NOMO-1 treated with DMSO at 0.1 percent for 48 hours (cell line): ENCODE results near the gene TUBA4B.

Source experiments
- DNase-seq: peaks from one replicate; lab custom pipeline; 2025; ENCODE audit not compliant: unreplicated experiment; lab: John Stamatoyannopoulos, UW

TUBA4B gene

DNA sequence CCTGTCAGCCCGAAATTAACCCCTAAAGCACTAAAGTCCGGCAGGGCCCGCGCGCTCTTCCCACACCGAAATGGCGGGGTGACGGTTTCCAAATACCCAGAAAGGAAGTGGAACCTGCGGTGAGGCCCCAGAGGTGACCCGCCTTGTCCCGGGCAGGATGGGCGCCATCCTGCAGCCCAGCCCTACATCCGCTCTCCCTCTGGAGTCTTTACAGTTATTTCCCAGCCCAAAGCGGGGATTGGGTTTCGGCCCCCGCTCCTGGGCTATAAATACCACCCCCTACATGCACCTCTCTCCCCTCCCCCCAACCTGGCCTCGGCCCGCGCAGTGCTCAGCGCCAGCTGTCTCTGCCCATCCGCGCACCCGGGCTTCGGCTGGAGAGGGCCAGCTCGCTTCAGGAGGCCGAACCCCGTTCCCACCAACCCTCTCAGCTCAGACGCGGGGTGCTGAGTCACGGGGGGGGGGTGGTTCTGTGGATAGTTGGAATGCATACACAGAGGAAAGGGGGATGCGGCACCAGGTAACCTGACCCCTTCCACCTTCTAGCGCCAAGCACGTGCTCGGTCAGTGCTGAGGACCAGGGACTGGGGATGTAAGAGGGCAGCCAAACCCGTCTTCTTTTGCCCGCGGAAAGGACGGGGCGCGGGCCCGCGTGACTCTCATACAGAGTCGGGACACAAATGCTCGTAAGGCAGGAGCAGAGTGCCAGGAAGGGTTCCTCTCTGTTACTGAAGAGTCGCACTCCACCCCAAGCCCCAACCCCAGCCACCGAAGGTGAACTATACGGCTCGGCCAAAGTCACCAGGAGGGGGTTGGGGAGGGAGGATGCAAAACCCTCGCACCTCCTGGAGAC, at the start of gene TUBA4B:
Gene TUBA4B, plus strand, starts transcription at position 344 of the 853 bp plus-strand sequence. Its CDS starts 165 bp downstream, at position 509.
- DNase-seq = peak; percentile 55

DNA sequence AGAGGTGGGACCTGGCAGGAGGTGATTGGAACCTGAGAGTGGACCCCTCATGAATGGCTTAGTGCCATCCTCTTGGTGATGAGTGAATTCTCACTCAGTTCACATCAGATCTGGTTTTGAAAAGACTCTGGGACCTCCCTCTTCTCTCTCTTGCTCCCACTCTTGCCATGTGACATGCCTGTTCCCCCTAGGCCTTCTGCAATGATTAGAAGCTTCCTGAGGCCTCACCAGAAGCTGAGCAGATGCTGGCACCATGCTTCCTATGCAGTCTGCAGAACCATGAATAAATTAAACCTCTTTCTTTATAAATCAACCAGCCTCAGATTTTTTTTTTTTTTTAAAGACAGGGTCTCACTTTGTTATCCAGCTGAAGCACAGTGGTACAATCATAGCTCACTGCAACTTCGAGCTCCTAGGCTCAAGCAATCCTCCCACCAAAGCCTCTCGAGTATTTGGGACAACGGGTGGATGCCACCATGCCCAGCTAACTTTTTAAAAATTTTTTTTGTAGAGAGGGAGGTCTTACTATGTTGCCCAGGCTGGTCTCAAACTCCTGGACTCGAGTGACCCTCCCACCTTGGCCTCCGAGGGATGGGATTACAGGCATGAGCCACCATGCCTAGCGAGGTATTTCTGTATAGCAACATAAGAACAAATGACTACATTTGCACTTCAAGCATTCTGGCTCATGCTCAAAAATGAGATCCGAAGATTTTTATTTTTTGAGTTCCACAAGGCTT, 48.4 kb upstream of the TUBA4B start:
- no peak for DNase-seq

DNA sequence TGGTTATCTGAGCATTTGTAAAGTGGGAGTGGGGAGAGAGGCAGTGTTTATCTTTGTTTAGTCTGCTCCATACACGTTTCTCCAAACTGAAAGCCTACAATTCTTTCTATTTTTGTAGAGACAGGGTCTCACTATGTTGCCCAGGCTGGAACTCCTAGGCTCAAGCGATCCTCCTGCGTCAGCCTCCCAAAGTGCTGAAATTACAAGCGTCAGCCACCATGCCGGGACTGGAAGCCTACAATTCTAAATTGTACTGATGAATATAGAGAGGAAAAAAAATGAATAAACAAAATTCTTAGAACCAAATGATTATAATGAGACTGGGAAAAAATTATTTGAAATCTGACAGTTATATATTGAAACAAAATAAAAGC, 47.9 kb upstream of the TUBA4B start:
- DNase-seq = no peak

DNA sequence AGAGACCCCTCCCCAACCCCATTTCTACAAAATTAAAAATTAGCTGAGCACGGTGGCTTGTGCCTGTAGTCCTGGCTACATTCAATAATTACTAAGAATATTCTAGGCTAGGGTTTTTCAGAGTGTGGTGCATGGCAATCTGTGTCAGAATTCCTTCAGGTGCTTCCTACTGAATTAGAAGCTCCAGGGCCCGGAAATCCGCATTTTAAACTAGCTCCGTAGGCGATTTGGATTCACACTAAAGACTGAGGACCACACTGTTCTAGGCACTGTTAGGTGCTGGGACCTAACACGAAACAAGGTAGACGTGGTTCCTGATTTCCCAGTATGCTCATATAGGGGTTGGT, 47.1 kb upstream of the TUBA4B start:
- DNase-seq = no peak

DNA sequence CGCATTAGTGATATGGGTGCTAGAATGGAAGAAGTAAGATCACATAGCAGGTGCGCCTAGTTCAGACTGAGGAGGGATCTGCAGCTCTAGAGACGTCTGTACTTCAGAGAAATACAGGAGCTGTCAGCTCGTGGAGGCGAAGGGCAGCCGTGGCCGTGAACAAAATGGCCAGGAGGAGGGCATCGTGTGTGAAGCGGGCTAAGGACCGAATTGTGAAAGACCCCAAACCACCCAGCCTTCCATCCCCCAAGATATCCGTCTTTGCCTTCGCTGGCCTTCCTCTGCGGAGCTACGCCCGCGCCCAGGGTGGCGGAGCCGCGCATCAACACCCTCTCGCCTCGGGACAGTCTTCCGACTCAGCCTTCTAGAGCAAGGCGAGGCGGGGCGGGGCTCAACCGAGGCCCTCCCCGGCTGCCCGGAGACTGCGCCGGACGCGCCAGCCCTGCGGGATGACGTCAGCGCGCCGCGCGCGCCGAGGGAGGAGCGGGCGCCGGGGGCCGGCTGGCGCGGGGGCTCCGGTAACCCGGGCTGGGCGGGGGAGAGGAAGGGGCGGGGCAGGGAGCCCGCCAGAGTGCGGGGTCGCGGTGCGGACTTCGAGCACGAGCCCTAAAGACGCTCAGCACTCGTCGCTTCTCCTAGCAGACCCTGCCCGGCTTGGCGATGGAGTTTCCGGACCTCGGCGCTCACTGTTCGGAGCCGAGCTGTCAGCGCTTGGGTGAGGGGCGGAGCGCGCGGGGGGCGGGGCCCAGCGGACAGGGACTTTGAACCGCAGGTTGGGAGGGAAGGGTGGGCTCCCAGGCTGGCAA, 46.5 kb upstream of the TUBA4B start, which contains the start of gene ZFAND2B:
Gene ZFAND2B, plus strand, starts transcription at position 455 of the 806 bp plus-strand sequence. Its CDS starts 206 bp downstream, at position 661.
- DNase-seq = peak; percentile 94

DNA sequence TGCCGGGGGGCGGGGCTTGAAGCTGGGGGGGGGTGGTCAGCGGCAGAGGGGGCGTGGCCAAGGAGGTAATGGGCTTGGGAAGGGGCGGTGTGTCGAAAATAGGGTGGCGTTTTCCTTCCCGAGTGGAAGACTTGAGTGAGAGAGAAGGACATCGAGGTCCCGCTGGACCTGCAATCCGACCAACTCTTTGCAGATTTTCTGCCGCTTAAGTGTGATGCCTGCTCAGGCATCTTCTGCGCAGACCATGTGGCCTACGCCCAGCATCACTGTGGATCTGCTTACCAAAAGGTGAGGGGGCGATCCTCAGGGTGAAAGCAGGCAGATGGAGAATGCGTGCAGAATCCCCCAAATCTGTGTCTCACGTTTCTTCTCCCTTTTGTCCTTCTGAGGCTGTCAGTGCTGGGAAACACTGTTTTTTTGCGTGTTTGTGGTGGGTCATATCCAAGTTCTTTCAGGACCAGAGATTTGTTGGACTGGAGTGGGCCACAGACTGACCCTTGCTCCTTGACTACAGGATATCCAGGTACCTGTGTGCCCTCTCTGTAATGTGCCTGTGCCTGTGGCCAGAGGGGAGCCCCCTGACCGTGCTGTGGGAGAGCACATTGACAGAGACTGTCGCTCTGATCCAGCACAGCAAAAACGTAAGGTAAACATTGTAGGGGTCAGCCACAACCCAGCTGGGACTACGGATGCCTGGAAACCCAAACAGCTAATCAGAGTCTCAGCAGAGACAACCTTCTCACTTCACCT, 45.7 kb upstream of the TUBA4B start:
- no peak for DNase-seq

DNA sequence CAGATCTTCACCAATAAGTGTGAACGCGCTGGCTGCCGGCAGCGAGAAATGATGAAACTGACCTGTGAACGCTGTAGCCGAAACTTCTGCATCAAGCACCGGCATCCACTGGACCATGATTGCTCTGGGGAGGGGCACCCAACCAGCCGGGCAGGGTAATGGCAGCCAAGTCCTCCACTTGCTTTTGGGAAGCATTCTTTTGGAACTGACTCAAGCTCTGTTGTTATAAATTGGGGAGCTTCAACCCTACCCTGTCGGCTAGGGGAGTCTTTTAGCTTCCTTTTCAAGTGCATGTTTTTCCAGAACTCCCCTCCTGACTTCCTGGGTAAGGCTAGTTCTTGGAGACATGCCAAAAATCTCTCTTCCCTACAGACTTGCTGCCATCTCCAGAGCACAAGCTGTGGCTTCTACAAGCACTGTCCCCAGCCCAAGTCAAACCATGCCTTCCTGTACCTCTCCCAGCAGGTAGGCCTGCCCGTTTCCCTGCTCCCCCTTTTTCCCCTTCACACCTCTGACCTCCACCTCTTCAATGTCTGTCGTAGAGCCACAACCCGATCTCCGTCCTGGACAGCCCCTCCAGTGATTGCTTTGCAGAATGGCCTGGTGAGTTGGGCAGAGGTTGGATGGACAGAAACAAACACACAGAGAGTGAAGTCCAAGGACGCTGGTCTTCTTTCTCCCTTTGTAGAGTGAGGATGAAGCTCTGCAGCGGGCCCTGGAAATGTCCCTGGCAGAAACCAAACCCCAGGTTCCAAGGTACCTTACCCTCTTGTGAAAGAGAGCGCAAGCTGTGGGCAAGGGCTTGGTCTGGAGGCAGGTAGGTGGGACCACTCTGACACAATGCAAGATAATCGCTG, 44.9 kb upstream of the TUBA4B start:
- DNase-seq = no peak

DNA sequence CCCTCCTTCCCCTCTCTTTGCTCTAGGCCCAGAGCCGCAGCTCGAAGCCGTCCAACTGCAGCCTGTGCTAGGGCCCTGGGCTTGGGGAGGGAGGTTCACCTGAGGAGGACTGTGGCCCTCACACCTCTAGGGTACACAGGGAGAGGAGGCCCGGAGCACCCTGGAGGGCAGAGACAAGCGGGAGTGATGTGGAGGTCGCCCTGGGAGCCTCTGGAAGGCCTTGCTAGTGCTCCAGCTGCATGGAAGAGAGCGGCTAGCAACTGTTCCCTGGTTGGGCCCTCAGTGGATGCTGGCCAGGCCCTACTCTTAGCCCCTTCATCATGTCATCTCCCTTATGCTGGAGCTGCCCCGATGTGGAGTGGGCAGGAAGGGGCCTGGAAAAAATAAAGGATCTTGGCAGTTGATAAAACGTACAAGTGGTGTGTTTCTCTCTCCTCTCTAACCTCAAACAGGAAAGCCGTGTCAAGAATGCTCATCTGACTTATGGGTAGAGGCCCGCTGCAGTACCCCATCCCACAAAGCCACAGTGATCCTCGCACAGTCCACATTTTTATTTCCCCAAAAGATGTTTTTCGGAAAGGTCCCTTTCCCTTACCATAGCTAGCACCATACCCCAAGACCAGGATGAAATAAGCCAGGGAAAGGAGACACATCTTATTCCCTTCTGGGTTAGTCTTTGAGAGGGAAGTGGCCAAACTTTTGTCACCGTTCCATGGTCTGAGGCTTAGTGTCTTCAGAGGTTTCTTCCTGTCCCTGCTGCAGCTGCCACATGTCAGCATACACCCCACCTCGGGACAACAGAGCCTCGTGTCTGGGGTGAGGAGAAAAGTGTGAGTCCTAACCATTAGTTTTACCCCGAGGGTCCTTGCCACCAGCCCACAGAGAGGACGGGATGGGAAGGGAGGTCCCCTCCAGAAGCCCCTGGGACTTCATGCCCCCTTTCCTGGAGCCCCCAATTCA, 43.5 kb upstream of the TUBA4B start:
- DNase-seq = no peak

DNA sequence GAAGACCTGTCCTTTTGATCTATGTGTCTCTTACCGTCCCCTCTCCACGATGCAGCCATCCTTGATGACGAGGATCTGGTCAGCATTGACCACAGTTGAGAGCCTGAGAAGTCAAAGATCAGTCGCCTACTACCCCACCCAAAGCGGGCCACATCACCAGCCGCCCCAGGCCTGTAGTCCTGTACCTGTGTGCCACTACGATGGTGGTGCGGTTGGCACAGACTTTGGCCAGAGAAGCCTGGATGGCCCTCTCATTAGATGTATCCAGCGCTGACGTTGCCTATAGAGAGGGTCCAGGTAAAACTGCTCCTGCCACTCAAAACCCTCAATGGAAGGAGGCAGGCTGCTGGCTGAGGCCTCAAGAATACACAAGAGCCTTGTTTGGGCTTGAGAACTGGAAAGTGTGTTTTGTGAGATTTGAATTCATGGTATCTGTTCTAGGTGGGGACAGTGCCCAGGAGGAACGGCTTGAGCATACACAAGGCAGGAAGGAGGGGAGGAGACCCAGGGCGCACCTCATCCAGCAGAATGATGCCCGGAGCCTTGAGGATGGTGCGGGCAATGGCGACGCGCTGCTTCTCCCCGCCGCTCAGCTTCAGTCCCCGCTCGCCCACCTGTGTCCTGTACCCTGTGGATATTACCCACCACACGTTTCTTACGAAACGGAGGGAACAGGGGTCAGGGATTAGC, 42.7 kb upstream of the TUBA4B start:
- DNase-seq = no peak

DNA sequence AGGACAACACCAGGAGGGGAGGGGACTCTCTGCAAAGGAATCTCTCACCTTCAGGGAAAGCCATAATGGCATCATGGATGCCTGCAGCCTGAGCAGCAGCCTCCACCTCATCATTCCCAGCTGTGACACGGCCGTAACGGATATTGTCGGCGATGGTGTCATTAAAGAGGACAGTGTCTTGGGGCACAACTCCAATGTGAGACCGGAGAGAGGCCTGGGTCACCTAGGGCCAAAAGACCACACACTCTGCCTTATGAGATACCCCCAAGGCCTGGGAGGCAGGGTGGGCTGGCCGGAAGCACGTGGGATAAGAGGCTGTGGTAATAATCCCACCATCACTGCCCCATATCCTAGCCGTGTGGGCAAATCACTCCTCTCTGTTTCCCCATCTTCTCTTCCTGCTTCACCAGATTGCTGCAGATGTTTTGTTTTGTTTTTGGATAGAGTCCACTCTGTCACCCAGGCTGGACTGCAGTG, 42.1 kb upstream of the TUBA4B start:
- DNase-seq = no peak

DNA sequence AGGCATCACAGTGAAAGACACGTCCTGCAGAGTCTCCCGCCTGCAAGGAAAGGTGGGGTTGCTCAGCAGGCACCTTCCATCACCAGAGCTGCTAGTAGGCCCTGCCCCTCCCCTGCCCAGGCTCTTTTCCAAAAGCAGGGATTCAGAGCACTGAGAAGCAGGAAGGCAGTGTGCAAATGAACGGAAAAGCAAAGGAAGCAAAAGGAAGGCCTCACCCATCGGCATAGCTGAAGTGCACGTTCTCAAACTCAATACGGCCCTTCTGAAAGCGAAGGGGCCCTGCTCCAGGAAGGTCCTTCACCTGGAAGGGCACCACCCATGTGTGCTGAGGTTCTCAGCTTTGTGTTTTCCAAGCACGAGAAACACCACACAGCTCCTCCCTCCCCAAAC, 40.0 kb upstream of the TUBA4B start:
- no peak for DNase-seq

DNA sequence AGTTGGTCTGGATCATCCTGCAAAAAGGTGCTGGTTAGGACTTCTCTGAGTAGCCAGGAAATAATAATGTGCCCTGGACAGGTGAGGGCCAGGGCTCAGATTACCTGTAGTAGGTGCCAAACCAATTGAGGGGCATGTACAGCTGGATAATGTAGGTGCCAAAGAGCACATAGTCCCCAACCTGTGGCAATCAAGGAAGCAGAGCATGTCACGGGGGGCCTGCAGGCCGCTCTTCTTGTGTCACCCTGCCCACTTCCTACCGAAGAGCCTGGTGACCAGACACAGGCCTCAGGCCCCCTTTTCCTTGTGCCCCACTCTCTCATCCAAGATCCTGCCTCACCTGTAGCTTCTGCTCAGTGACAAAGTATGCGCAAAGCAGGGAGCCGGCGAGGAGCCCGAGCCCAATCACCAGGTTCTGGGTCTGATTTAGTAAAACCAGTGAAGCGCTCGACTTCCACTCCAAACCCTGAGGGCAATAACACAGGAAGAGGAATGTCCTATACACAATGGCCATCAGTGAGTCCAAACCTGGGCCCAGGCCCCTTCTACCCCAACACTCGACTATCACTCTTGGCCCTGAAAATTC, 39.5 kb upstream of the TUBA4B start:
- no peak for DNase-seq

DNA sequence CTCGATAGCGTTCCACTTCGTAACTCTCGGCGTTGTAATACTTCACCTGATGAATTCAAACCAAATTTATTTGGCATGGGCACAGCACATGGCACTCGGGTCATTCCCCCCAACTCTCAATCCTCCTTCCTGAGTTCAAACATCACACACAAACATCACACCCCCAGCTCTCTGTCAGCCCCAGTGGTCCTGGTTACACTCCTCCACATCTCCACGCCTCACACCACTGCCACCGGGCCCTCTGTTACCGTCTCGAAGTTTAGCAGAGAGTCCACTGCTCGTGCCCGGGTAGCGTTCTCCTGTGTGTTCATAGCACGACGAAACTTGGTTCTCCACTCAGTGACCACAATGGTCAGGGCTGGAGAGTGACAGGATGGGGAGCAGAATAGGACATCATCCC, 38.9 kb upstream of the TUBA4B start:
- no peak for DNase-seq

DNA sequence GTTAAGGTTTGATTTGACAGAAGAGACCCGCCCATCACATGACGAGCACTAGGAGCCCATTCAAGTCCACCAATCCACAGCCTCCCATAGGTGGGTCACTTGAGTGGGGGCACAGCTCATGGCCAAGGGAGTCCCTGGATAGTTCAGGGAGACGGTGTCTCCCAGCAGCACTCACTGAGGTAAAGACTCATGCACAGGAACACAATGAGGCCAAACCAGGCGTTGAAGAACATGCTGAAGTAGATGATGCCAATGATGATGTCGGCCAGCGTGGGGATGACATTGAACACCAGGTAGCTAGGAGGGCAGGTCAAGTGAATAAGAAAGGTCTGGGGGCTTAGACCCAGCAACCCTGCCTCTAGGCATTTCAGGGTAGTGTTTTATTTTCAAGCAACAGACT, 38.3 kb upstream of the TUBA4B start:
- DNase-seq = no peak

DNA sequence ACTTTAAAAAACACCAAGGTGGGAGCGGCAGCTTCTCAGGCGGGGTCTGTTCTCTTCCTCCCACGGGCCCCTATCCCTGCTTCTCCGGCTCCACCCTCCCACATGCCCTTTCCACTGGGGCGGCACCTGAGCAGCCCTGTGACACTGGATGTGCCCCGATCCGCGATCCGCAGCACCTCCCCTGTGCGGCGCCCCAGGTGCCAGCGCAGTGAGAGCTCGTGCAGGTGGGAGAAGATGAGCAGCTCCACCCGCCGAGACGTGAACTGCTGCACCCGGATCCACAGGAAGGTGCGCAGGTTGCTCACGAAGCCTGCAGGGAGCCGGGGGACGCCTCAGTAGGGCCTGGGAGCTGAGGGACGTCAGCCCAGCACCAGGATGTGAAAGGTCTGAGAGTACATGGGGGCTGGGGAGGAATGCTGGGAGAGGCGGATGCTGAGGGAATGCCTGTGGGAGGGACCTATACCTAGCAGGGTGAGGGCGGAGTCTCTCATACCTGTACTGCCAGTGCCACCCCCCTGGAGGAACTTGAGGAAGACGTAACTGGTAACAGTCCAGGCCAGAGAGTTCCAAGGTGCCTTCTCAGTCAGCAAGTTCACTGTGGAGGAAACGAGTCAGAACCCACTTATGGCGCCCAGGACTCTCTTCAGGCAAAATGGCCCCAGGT, 37.0 kb upstream of the TUBA4B start:
- no peak for DNase-seq

DNA sequence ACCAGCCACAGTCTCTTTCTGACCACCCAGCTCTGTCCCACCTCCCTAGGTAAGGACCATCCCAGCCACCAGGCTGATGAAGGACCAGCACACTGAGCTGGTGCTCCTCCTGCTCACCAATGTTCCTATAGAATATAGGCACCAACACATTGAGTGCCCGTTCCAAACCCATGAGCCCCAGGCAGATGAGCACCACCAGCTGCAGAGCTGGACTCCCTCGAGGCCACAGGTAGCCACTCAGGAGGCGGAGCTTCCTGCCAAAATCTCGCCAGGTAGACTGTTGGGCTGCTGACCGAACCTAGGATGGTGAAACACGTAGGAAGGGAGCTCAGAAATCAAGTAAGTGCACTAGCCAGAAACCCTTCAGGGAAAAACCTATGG, 36.5 kb upstream of the TUBA4B start:
- no peak for DNase-seq

DNA sequence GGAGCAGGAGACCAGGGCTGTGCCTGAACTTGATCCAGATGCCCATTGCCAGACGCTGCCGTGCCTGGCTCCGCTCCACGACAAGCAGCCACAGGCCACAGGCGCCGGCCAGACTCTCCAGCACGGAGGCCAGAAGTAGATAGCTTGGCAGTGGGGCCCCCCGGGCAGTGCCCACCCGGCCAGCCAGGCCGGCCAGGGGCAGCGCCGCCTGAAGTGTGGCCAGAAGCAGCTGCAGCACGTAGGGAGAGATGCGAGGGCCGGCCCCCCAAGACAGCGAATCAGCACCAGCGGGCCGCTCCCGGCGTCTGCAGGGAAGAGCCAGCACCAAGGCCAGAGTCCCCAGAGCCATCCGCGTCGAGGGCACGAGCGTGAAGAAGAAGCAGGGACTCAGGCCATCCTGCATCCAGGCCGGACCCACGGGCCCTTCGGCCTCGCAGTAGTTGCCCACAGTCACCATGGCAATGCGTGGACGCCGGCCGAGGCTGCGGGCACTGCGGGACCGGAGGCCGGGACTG, 34.8 kb upstream of the TUBA4B start:
- DNase-seq = no peak
